NB4 (cell line): Measurements from ENCODE around the gene CD244.
"Not testable (repeated sequence)": the region's sequence is repeated elsewhere in the genome, so short reads cannot be mapped to it uniquely, and the experiment has no call there.

Experiments
- DNase-seq: peaks from one replicate; pipeline ENCODE4 v3.0.0; 2010; ENCODE audit warnings: low read depth
- H3K4me3 ChIP-seq: one replicate; pipeline ENCODE4 v1.5.1; 2011; ENCODE audit warnings: mild to moderate bottlenecking, low read depth, low read length, moderate library complexity
- MYC ChIP-seq: IDR thresholded peaks from 2 replicates; pipeline ENCODE4 v1.6.1; 2011; ENCODE audit warnings: low read depth, low read length
- POLR2A ChIP-seq: IDR thresholded peaks from 2 replicates; pipeline ENCODE4 v1.6.1; 2011; ENCODE audit warnings: mild to moderate bottlenecking; ENCODE audit not compliant: insufficient read length; ENCODE audit errors: extremely low read depth
- TF ChIP-seq, protein P1 (sequence below): IDR thresholded peaks from one replicate; pipeline ENCODE4 v1.5.1; 2012; ENCODE audit warnings: low read depth, low read length
- TF ChIP-seq, protein P2 (sequence below): IDR thresholded peaks from 2 replicates; pipeline ENCODE4 v1.6.1; 2011; ENCODE audit warnings: low read depth, low read length

The CD244 gene

DNA sequence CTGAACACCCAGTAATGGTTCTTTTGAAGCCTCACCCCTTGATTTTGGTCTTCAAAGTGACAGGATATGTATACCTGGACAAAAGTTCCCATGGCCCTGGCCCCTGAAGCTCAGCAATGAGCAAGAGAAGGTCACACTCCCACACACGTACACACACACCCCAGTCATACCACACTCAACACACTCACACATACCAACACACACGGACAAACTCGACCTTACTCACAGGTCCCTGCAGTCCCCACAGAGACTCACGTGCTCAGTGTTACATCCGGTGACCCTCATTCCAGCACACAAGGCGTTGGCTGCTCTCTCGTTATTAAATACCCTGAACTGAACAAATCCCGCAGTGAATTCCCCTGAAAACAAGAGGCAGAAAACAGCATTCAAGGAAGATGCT, 16.4 kb upstream of the CD244 start:
- no peak for TF ChIP-seq POLR2A
- TF ChIP-seq MYC, result no peak
- TF ChIP-seq, protein P1, sequence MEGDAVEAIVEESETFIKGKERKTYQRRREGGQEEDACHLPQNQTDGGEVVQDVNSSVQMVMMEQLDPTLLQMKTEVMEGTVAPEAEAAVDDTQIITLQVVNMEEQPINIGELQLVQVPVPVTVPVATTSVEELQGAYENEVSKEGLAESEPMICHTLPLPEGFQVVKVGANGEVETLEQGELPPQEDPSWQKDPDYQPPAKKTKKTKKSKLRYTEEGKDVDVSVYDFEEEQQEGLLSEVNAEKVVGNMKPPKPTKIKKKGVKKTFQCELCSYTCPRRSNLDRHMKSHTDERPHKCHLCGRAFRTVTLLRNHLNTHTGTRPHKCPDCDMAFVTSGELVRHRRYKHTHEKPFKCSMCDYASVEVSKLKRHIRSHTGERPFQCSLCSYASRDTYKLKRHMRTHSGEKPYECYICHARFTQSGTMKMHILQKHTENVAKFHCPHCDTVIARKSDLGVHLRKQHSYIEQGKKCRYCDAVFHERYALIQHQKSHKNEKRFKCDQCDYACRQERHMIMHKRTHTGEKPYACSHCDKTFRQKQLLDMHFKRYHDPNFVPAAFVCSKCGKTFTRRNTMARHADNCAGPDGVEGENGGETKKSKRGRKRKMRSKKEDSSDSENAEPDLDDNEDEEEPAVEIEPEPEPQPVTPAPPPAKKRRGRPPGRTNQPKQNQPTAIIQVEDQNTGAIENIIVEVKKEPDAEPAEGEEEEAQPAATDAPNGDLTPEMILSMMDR, result no peak
- TF ChIP-seq, protein P2, sequence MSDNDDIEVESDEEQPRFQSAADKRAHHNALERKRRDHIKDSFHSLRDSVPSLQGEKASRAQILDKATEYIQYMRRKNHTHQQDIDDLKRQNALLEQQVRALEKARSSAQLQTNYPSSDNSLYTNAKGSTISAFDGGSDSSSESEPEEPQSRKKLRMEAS, result no peak
- no peak overlapping the region for H3K4me3 ChIP-seq
- DNase-seq, result no peak

DNA sequence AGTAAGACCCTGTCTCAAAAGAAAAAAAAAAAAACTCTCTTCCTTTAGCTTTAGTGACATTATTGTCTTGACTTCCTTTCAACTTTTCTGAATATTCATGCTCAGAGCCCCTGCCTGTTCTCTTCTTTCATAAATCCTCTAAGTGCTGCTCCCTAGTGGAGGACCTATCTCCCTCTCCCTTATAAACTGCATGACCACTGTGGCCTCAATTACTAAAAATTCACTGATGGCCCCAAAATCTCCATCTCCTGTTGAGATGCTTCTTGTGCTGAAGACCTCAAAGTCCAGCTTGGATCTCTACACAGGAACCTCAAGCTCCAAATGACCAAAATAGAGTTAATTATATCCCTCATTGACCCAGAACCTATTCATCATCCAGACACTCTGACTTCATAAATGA, 14.5 kb upstream of the CD244 start:
- TF ChIP-seq MYC (no peak), POLR2A (no peak)
- TF ChIP-seq, protein P2, result no peak
- TF ChIP-seq, protein P1, result peak; percentile 49

DNA sequence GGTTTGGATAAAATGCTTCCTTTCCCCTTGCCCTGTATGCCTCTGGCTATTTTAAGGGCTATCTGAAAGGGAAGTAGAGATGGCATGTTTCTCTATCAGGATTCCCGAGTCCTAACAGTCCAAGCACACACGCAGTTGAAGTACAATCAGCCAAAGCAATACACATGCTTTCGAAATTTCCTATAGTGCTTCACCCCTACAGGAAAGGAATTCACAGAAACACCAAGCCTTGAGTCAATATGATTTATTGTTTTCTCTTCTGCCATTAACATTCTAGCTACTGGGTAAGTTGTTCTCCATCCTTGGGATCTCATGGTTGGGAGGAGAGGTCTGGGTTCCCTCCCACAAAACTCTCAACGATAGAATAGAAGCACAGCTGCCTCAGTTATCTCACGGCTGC, 13.6 kb upstream of the CD244 start:
- DNase-seq, result no peak
- H3K4me3 ChIP-seq, result no peak overlapping the region

More for the DNA sequence above, 14.5 kb upstream of the CD244 start:
- H3K4me3 ChIP-seq, result no peak overlapping the region
- peak; percentile 63 for DNase-seq

DNA sequence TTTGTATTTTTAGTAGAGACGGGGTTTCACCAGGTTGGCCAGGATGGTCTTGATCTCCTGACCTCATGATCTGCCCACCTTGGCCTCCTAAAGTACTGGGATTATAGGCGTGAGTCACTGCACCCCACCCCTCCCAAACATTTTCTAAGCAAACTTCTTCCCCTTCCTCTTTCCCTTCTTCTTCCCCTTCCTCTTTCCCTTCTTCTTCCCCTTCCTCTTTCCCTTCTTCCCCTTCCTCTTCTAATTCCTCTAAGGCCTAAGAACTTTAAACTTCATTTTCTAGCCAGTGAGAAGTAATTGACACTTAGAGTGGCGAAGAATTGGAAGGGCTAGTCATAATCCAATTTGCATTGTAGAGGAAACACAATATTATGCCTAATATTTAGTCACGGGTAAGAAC, 12.9 kb upstream of the CD244 start:
- DNase-seq, result not testable (repeated sequence)

More for the DNA sequence above, 13.6 kb upstream of the CD244 start:
- no peak for TF ChIP-seq MYC
- TF ChIP-seq, protein P1, result no peak
- TF ChIP-seq, protein P2, result no peak
- TF ChIP-seq POLR2A, result no peak

DNA sequence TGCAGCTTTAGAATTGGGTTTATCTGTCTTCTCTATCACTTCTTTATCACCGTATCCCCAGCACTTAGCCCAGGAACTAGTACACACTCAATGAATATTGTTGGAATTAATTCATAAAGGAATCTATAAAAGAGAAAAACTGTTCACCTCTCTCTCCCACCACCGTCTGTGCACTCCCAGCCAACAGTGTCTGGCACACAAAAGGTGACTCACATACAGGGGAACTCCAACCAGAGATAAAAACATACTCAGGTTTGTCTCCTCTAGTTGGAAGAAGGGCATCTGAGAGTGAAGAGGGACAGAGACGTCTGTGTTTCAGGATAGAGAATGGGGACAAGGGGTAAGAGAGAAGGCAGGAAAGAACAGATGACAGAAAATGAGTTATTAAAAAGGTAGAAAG, 12.2 kb upstream of the CD244 start:
- TF ChIP-seq MYC (no peak), POLR2A (no peak)
- TF ChIP-seq, protein P2, result no peak
- TF ChIP-seq, protein P1, result no peak
- DNase-seq, result no peak
- H3K4me3 ChIP-seq, result no peak overlapping the region

More for the DNA sequence above, 12.9 kb upstream of the CD244 start:
- H3K4me3 ChIP-seq, result not testable (repeated sequence)

DNA sequence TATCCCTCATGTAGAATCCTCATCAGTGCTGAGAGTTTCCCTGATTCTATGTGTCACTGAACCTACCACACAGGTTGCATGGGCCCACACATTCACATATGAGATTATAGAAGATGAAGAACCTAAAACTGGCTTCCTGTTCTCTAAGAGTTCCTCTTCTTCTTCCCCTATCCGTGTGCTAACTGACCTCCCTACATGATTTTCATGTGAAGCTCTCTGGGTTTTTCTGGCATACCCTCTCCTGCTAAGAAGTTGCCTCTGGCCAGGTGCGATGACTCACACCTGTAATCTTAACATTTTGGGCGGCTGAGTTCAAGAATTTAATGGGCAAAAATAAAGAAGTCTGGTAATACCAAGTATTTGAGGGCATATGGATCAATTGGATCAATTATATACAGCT, 5.5 kb upstream of the CD244 start:
- peak; percentile 67 for DNase-seq
- TF ChIP-seq, protein P1, result no peak
- TF ChIP-seq POLR2A (no peak), MYC (no peak)
- TF ChIP-seq, protein P2, result no peak
- no peak overlapping the region for H3K4me3 ChIP-seq

DNA sequence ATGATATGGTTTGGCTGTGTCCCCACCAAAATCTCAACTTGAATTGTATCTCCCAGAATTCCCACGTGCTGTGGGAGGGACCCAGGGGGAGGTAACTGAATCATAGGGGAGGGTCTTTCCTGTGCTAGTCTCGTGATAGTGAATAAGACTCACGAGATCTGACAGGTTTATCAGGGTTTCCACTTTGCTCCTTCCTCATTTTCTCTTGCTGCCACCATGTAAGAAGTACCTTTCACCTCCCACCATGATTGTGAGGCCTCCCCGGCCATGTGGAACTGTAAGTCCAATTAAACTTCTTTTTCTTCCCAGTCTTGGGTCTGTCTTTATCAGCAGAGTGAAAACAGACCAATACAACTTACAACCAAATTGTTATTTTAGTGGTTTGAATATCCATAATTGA, 5.0 kb upstream of the CD244 start:
- DNase-seq, result peak; percentile 18
- not testable (repeated sequence) for H3K4me3 ChIP-seq
